Endometrium (tissue), 2 donors: ENCODE results near the gene BNIP3.

Experiments
- FAIRE-seq: peaks from 2 replicates; lab custom pipeline; 2012; peaks lifted over from hg19 to GRCh38; lab: Jason Lieb, UNC
- donor health status: control.
- donor health status: control.

BNIP3 gene

GRCh38 chr10:131949041-131949862 lies 32.5 kb downstream of the BNIP3 start:
- no peak for FAIRE-seq

DNA sequence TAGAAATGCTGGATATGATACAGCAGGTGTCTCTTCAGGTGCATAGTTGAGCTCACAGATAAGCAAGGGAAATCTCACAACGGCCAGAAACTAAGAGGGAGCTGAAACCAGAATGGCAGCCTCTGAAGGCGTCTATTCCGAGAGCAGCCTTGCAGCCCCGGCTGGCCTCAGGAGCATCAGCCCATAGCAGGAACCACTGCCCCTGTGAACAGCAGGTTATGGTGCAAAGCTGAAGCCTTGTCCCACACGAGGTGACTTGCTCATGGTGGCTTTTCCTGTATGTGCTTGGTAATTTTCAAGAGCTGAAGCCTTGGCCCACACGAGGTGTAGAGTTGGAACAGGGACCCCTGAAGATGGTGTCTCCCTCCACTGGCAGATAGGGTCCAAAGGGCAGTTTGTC lies 33.2 kb downstream of the BNIP3 start:
- no peak for FAIRE-seq

- no peak for FAIRE-seq
These were observed 33.9 kb downstream of the BNIP3 start for GRCh38 chr10:131947631-131948347.

DNA sequence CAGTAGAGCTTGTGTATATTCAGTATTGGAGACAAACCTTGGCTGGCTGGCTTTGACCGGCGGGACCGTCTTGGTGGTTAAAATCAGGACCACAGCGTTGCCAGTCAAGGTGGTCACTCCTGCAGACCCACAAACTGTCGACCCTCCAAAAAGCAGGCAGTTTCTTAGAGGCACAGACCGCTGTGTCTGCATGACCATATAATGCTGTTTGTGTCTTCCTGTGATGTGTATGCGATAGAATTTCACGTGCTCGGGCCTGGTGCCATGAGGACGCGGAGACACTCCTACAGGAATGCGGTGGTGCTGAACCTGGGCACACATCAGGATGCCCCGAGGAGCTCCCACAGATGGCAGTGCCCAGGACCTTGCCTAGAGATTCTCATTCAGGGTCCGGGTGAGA lies 34.8 kb downstream of the BNIP3 start:
- FAIRE-seq: no peak

- FAIRE-seq: no peak
These were observed 35.4 kb downstream of the BNIP3 start for GRCh38 chr10:131946321-131946751.

GRCh38 chr10:131944976-131945695 lies 36.6 kb downstream of the BNIP3 start:
- no peak for FAIRE-seq

GRCh38 chr10:131944412-131944811 lies 37.3 kb downstream of the BNIP3 start:
- FAIRE-seq: no peak

DNA sequence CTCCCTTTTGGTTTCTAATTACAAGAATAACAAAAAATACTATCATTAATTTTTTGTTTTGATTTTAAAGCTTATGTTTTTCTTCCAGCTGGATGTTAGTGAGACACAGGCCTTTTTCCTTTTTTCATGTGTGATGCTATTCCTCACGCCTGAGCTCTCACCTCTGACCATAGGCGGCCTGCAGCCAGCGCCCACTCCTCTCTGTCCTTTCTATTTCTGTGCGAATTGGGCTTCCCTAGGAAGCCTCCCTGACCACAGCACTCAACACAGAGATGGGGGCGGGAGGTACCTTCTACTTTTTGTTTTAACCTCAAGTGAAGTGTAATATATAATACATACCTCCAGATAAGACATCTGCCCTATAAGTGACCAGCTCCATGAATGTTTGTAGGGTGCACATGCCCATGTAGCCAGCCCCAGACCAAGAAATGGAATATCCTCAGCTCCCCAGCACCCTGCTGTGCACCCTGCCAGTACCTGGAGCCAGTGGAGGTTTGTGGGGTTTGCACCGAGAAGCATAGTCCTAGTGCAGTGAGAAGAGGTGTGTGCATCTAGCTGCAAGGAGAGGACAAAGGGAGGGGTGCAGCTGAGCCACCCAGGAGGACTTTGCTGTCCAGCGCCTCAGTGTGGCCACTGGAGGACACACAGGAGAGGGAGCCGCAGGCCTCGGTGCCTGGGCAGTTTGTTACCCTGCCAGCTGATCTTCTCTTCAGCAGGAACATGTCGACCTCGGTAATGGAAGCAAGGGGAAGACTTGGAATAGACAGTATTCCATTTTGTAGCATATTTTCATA lies 38.5 kb downstream of the BNIP3 start:
- no peak for FAIRE-seq

- FAIRE-seq: no peak
These were observed 39.3 kb downstream of the BNIP3 start for GRCh38 chr10:131942455-131942854.

DNA sequence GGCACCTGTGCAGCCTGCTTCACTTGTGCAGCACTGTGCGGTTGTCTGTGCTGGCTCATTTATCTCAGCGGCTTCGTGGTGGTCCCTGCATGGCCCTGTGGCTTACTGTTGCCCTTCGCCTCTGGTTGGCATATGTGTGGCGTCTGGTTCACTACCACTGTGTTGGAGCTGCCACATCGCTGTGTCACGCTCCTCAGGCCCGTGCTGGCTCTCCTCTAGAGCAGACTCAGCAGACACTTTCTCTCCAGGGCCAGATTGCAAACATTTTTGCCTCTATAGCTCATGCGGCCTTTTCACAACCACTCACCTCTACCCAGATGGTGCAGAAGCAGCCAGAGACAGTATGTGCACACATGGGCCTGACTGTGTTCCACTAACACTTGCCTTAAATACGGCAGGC lies 43.0 kb downstream of the BNIP3 start:
- FAIRE-seq: no peak

- FAIRE-seq: no peak
These were observed 43.9 kb downstream of the BNIP3 start for GRCh38 chr10:131937836-131938235.

- no peak for FAIRE-seq
These were observed 45.0 kb downstream of the BNIP3 start for GRCh38 chr10:131936736-131937135.

- no peak for FAIRE-seq
These were observed 45.4 kb downstream of the BNIP3 start for GRCh38 chr10:131936294-131936693.

GRCh38 chr10:131935260-131935659 lies 46.5 kb downstream of the BNIP3 start:
- FAIRE-seq: no peak

DNA sequence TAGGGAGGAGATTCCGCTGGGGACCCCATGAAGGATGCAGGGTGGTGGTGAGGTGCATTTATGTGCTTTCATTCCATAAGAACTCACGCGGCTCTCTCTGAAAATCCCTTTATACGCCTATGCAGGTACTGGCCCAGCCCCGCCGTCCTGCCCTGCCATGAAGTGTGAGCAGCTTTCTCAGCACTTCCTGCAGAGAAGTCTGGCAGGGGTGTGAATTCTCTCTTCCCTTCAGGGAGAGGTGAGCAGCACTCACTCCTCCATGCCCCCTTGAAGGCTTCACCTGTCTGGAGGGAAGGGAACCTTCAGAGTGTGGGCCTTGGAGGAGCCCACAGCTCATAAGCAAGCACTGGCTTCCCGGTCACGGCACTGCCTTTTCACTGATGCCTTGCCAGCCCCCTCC lies 47.0 kb downstream of the BNIP3 start:
- FAIRE-seq: no peak

- FAIRE-seq: no peak
These were observed 48.0 kb downstream of the BNIP3 start for GRCh38 chr10:131933696-131934086.

- FAIRE-seq: no peak
These were observed 48.6 kb downstream of the BNIP3 start for GRCh38 chr10:131933016-131933695.

GRCh38 chr10:131931981-131932380 lies 49.7 kb downstream of the BNIP3 start:
- FAIRE-seq: no peak

- FAIRE-seq: no peak
These were observed 51.0 kb downstream of the BNIP3 start for GRCh38 chr10:131930586-131931330.

DNA sequence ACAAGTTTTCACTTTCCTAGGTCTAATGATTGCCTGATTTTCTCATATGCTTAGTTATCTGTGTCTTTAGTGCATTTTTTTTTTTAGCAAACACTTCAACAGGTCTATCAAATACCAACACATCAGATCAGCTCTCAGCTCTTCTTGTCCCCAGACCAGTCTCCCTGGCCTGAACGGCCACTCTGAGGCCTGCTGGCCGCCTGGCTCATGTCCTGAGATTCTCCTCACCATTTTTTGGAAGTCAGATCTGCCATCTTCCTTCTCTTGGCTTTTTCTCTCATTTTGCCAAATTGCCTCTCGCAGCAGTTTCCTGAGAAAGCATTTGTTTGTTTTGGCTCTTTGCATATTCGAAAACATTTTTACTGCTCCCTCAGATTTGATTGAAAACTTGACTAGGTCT lies 51.6 kb downstream of the BNIP3 start:
- no peak for FAIRE-seq
